ENCODE data around the gene LAMTOR4. TPM values are rescaled to one million over a fixed set of nuclear protein-coding genes. Genes with fewer than 3 reads are reported as not detected.
"Not testable (repeated sequence)": the region's sequence is repeated elsewhere in the genome, so short reads cannot be mapped to it uniquely, and the experiment has no call there.

LAMTOR4 gene
- total RNA-seq, 3 donors from 2014 or later: 154 to 285 (median 207) TPM

DNA sequence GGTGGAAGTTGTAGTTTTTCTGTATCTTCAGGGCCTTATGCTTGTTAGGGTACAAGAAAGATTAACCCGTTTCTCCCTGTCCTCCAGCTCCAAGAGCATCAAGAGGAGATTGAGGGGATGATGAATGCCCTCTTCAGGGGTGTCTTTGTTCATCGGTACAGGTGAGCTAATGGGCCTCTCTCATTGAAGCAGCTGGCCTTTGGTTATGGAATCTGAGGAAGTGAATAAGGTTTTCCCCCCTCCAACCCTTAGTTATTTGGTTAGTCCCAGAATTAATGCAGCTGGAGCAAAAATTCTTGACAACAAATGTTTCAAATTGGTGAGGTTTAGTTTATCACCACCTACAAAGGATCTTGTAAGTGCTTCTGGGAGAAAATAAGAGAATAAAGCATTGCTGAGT, 46.5 kb downstream of the LAMTOR4 start:
- Histone ChIP-seq H3K9me3 (no peaks in the 10 kb centered on the region), H3K4me1 (no peaks in the 10 kb centered on the region), H3K27me3 (no peaks in the 10 kb centered on the region), H3K4me3 (no peak overlapping the region), H3K36me3 (no peaks in the 10 kb centered on the region), H3K27ac (no peak overlapping the region)
- intact Hi-C loops (cut with DNase I; ENCODE audit: low total_unique reads): no loop called here
- DNase-seq (ENCODE audit: low spot score in 2 of 2): no peak
- TF ChIP-seq, protein P1, sequence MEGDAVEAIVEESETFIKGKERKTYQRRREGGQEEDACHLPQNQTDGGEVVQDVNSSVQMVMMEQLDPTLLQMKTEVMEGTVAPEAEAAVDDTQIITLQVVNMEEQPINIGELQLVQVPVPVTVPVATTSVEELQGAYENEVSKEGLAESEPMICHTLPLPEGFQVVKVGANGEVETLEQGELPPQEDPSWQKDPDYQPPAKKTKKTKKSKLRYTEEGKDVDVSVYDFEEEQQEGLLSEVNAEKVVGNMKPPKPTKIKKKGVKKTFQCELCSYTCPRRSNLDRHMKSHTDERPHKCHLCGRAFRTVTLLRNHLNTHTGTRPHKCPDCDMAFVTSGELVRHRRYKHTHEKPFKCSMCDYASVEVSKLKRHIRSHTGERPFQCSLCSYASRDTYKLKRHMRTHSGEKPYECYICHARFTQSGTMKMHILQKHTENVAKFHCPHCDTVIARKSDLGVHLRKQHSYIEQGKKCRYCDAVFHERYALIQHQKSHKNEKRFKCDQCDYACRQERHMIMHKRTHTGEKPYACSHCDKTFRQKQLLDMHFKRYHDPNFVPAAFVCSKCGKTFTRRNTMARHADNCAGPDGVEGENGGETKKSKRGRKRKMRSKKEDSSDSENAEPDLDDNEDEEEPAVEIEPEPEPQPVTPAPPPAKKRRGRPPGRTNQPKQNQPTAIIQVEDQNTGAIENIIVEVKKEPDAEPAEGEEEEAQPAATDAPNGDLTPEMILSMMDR (IDR thresholded peaks at IDR 0.05): no peak
- TF ChIP-seq POLR2AphosphoS5 (IDR thresholded peaks at IDR 0.05) (no peak), POLR2A (IDR thresholded peaks at IDR 0.05) (no peak)

DNA sequence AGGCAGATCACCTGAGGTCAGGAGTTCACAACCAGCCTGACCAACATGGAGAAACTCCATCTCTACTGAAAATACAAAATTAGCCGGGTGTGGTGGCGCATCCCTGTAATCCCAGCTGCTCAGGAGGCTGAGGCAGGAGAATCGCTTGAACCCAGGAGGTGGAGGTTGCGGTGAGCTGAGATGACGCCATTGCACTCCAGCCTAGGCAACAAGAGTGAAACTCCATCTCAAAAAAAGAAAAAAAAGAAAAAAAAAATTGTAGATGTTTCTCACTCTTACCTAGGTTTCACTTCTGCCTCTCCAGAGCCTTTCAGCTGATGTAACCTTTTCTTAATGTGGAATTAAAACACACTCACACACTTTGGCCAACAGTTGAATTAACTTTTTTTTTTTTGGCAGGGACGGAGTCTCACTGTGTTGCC, 47.2 kb downstream of the LAMTOR4 start:
- H3K9me3 ChIP-seq; H3K4me1 ChIP-seq; H3K27ac ChIP-seq; H3K4me3 ChIP-seq; H3K27me3 ChIP-seq; DNase-seq (ENCODE audit: low spot score in 2 of 2); intact Hi-C loops (cut with DNase I; ENCODE audit: low total_unique reads); H3K36me3 ChIP-seq: not testable (repeated sequence)

DNA sequence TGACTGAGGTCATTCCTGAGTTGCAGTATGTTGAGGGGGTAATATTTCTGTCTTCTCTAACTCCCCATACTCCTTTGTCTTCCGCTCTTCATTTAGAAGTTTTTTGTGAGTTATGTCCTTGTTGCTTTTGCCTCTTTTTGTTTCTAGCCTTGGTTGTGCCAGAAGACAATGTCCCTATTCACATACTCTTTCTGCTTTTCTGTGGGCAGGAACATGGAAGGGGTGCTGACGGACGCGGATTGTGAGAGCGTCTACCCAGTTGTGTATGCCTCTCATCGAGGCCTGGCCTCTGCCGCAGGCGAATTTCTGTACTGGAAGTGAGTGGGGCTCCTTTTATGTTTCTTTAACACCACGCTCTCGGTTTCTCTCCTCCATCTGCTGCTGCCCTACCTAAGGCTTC, 49.5 kb downstream of the LAMTOR4 start:
- H3K4me3 ChIP-seq: no peak overlapping the region
- intact Hi-C loops (cut with DNase I; ENCODE audit: low total_unique reads): no loop called here

DNA sequence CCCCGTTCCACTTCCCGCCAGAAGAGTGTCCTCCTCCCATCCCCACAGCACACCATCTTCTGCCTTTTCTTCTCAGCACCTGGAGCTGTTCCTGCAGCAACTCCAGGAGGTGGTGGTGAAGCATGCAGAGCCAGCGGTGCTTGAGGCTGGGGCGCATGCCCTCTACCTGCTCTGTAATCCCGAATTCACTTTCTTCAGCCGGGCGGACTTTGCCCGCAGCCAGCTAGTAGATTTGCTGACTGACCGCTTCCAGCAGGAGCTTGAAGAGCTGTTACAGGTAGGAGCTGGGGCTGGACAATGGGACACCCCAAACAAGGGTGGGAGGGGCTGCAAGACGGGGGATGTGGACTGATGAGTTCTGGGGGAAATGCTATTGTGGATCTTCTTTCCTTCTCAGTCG, 52.0 kb downstream of the LAMTOR4 start:
- TF ChIP-seq POLR2AphosphoS5 (IDR thresholded peaks at IDR 0.05): no peak
- TF ChIP-seq, protein P1 (IDR thresholded peaks at IDR 0.05): no peak
- no peak for TF ChIP-seq POLR2A (IDR thresholded peaks at IDR 0.05)
- intact Hi-C loops (cut with DNase I; ENCODE audit: low total_unique reads): no loop called here
- no peaks in the 10 kb centered on the region for H3K27me3 ChIP-seq
- H3K4me3 ChIP-seq: no peak overlapping the region
- H3K4me1 ChIP-seq: no peaks in the 10 kb centered on the region
- no peak overlapping the region for H3K27ac ChIP-seq
- H3K9me3 ChIP-seq: no peaks in the 10 kb centered on the region
- H3K36me3 ChIP-seq: no peaks in the 10 kb centered on the region
- no peak for DNase-seq (ENCODE audit: low spot score in 2 of 2)

More for the DNA sequence above, 49.5 kb downstream of the LAMTOR4 start:
- Histone ChIP-seq H3K4me1 (no peaks in the 10 kb centered on the region), H3K27ac (no peak overlapping the region), H3K9me3 (no peaks in the 10 kb centered on the region), H3K36me3 (no peaks in the 10 kb centered on the region), H3K27me3 (no peaks in the 10 kb centered on the region)
- DNase-seq (ENCODE audit: low spot score in 2 of 2): no peak
- TF ChIP-seq, protein P1 (IDR thresholded peaks at IDR 0.05): no peak
- no peak for TF ChIP-seq POLR2AphosphoS5 (IDR thresholded peaks at IDR 0.05)
- TF ChIP-seq POLR2A (IDR thresholded peaks at IDR 0.05): no peak

Other genes starting within 250 kb of the LAMTOR4 start
- gene TRIM4, start 229.4 kb upstream of the LAMTOR4 start, total RNA-seq: 10 to 100 TPM; 46.1 to 65.9 (median 57.7) TPM
- 10 to 100 TPM in 1 of 3 donors, 1 to 10 TPM in 1, under 1 TPM in 1; 0.80 to 25.6 (median 6.6) TPM for gene GJC3, start 219.3 kb upstream of the LAMTOR4 start, total RNA-seq
- gene AZGP1, start 172.9 kb upstream of the LAMTOR4 start, total RNA-seq: 1,000 to 10,000 TPM in 2 of 3 donors, 10 to 100 TPM in 1; 40.0 to 4,981 (median 3,161) TPM
- 10 to 100 TPM; 30.6 to 65.1 (median 52.4) TPM for gene ZKSCAN1, start 133.3 kb upstream of the LAMTOR4 start, total RNA-seq
- gene ZSCAN21, start 99.1 kb upstream of the LAMTOR4 start, total RNA-seq: 10 to 100 TPM; 12.8 to 21.8 (median 13.0) TPM
- gene ZNF3, start 67.2 kb upstream of the LAMTOR4 start, total RNA-seq: 10 to 100 TPM; 19.4 to 43.6 (median 31.5) TPM
- gene COPS6, start 59.9 kb upstream of the LAMTOR4 start, total RNA-seq: 10 to 100 TPM; 40.8 to 73.4 (median 49.6) TPM
- gene MCM7, start 47.5 kb upstream of the LAMTOR4 start, total RNA-seq: 10 to 100 TPM; 46.9 to 51.7 (median 50.1) TPM
- 10 to 100 TPM; 13.8 to 23.3 (median 18.7) TPM for gene AP4M1, start 47.3 kb upstream of the LAMTOR4 start, total RNA-seq
- 10 to 100 TPM; 31.5 to 35.0 (median 34.4) TPM for gene TAF6, start 29.6 kb upstream of the LAMTOR4 start, total RNA-seq
- 10 to 100 TPM in 2 of 3 donors, 1 to 10 TPM in 1; 7.2 to 11.8 (median 11.3) TPM for gene CNPY4, start 29.3 kb upstream of the LAMTOR4 start, total RNA-seq
- gene MBLAC1, start 22.0 kb upstream of the LAMTOR4 start, total RNA-seq: 1 to 10 TPM; 2.7 to 6.9 (median 4.5) TPM
- 10 to 100 TPM in 2 of 3 donors, 1 to 10 TPM in 1; 3.4 to 16.1 (median 12.6) TPM for gene TRAPPC14, start 9.8 kb downstream of the LAMTOR4 start, total RNA-seq
- 1 to 10 TPM in 2 of 3 donors, under 1 TPM in 1; 0.98 to 2.5 (median 1.9) TPM for gene GAL3ST4, start 19.7 kb downstream of the LAMTOR4 start, total RNA-seq
- 1 to 10 TPM; 1.4 to 3.6 (median 3.4) TPM for gene GPC2, start 28.5 kb downstream of the LAMTOR4 start, total RNA-seq
- 1 to 10 TPM in 2 of 3 donors, under 1 TPM in 1; 0.80 to 3.3 (median 1.3) TPM for gene STAG3, start 29.0 kb downstream of the LAMTOR4 start, total RNA-seq
- 1 to 10 TPM in 1 of 3 donors, under 1 TPM in 2; 0.32 to 1.2 (median 0.66) TPM for gene PVRIG, start 71.0 kb downstream of the LAMTOR4 start, total RNA-seq
- not detected for gene SPDYE3, start 158.8 kb downstream of the LAMTOR4 start, total RNA-seq
- 10 to 100 TPM; 33.8 to 100.0 (median 75.4) TPM for gene PILRB, start 209.2 kb downstream of the LAMTOR4 start, total RNA-seq
- 1 to 10 TPM; 4.3 to 9.9 (median 7.9) TPM for gene PILRA, start 224.6 kb downstream of the LAMTOR4 start, total RNA-seq

Measured in breast epithelium (tissue), 4 donors.